Measurements from ENCODE around the gene ACAP3. TPM values are rescaled to one million over a fixed set of nuclear protein-coding genes. Genes with fewer than 3 reads are reported as not detected.

The ACAP3 gene
- total and polyA plus RNA-seq, 4 experiments from 2014 or later: 5.4 to 65.6 (median 33.3) TPM

DNA sequence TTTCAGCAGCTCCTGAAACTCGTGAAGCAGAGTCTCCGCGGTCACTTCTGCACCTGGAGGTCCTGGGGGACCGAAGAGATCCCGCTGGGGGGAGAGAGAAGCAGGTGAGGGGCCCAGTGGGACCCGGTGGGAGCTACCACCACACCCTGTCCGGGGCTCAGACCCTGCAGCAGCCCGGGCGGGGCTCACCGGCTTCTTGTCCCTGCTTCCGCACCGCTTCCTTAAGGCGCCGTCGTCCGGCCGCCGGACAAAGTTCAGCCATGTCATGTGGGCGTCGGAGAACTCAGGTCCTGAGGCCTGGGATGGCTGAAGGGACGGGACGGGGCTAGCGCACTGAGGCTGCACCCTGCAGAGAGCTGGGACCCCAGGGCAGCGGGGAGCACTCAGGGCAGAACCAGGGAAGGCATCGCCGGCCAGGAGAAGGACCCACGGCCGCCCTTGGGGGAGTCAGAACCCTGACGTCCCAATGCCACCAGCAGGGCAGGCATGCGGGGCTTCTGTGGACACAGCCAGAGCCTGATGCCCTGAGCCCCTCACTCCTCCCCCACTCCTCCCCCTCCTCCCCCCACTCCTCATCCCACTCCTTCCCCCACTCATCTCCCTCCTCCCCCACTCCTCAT lies 63.4 kb downstream of the ACAP3 start:
- intact Hi-C loops (cut with micrococcal nuclease): no loop called here
- Histone ChIP-seq H3K27me3 (ENCODE audit: insufficient read depth, low read length) (peaks cover 4% of the 10 kb centered on the region), H3K36me3 (ENCODE audit: insufficient read depth, low read length) (no peaks in the 10 kb centered on the region), H3K4me3 (ENCODE audit: low read length in 2 of 2) (no peak overlapping the region), H3K4me1 (ENCODE audit: insufficient read depth, low read length) (no peaks in the 10 kb centered on the region), H3K9me3 (ENCODE audit: control insufficient read depth in 1 of 2, low read length in 2 of 2) (no peaks in the 10 kb centered on the region), H3K27ac (ENCODE audit: low read depth, low read length) (no peak overlapping the region)
- no peaks in the 10 kb centered on the region for H3K4me1 Mint-ChIP-seq
- peak in 1 of 5 donors; percentile 29 for DNase-seq
- POLR2A ChIA-PET (ENCODE audit: partially characterized antibody): no interaction called here
- H3K4me3 Mint-ChIP-seq: no peak overlapping the region
- no peaks in the 10 kb centered on the region for H3K36me3 Mint-ChIP-seq
- no peaks in the 10 kb centered on the region for H3K9me3 Mint-ChIP-seq
- H3K27ac Mint-ChIP-seq: no peak overlapping the region
- CTCF ChIA-PET (ENCODE audit: partially characterized antibody): no interaction called here
- H3K27me3 Mint-ChIP-seq: no peaks in the 10 kb centered on the region

DNA sequence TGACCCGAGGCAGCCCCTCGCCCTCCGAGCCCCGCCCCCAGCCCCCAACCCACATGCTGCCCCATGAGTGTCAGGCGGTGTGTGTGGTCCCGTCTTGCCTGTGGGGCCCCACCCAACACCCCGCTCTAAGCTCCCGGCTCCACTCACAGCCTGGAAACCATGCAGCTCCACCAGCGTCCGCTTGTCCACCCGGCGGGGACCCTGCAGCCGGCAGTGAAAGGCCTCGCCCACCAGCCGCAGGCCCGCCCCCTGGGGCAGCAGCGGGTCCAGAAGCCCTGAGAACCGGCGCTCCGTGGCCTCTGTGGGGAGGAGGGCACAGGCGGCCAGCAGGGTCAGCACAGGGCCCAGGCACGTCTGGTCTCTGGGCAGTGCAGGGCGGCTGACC lies 63.9 kb downstream of the ACAP3 start:
- H3K27ac ChIP-seq (ENCODE audit: low read depth, low read length): no peak overlapping the region
- Mint-ChIP-seq H3K4me3 (no peak overlapping the region), H3K36me3 (no peaks in the 10 kb centered on the region), H3K27me3 (no peaks in the 10 kb centered on the region), H3K4me1 (no peaks in the 10 kb centered on the region), H3K9me3 (no peaks in the 10 kb centered on the region), H3K27ac (no peak overlapping the region)
- DNase-seq: no peak
- no peak overlapping the region for H3K4me3 ChIP-seq (ENCODE audit: low read length in 2 of 2)
- no peaks in the 10 kb centered on the region for H3K9me3 ChIP-seq (ENCODE audit: control insufficient read depth in 1 of 2, low read length in 2 of 2)
- H3K27me3 ChIP-seq (ENCODE audit: insufficient read depth, low read length): peaks cover 4% of the 10 kb centered on the region
- intact Hi-C loops (cut with micrococcal nuclease): no loop called here
- H3K4me1 ChIP-seq (ENCODE audit: insufficient read depth, low read length): no peaks in the 10 kb centered on the region
- H3K36me3 ChIP-seq (ENCODE audit: insufficient read depth, low read length): no peaks in the 10 kb centered on the region
- ChIA-PET POLR2A (ENCODE audit: partially characterized antibody) (no interaction called here), CTCF (ENCODE audit: partially characterized antibody) (no interaction called here)

DNA sequence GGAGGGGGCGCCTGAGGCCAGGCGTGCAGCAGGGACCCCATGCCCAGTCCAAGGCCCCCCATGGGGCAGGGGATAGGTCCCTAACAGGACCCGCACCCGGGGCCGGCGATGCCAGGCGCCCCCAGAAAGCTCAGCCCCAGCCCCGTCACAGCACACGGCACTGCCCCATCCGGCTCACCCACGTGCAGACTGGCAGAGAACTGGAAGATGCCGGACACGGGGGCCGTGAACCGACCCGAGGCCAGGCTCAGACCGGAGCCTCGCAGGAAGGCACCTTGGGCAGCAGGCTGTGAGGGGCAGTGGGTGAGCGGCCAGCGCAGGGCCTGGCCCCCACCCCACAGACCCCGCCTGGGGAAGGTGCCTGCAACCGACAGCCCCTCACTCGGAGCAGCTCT lies 64.5 kb downstream of the ACAP3 start:
- no peak overlapping the region for H3K4me3 Mint-ChIP-seq
- H3K9me3 ChIP-seq (ENCODE audit: control insufficient read depth in 1 of 2, low read length in 2 of 2): no peaks in the 10 kb centered on the region
- ChIA-PET CTCF (ENCODE audit: partially characterized antibody) (no interaction called here), POLR2A (ENCODE audit: partially characterized antibody) (no interaction called here)
- intact Hi-C loops (cut with micrococcal nuclease): no loop called here
- no peaks in the 10 kb centered on the region for H3K4me1 Mint-ChIP-seq
- no peak for DNase-seq
- no peak overlapping the region for H3K27ac Mint-ChIP-seq
- no peaks in the 10 kb centered on the region for H3K36me3 Mint-ChIP-seq
- no peak overlapping the region for H3K27ac ChIP-seq (ENCODE audit: low read depth, low read length)
- H3K4me3 ChIP-seq (ENCODE audit: low read length in 2 of 2): no peak overlapping the region
- no peaks in the 10 kb centered on the region for H3K9me3 Mint-ChIP-seq
- no peaks in the 10 kb centered on the region for H3K27me3 Mint-ChIP-seq
- H3K4me1 ChIP-seq (ENCODE audit: insufficient read depth, low read length): no peaks in the 10 kb centered on the region
- peaks cover 4% of the 10 kb centered on the region for H3K27me3 ChIP-seq (ENCODE audit: insufficient read depth, low read length)
- no peaks in the 10 kb centered on the region for H3K36me3 ChIP-seq (ENCODE audit: insufficient read depth, low read length)

DNA sequence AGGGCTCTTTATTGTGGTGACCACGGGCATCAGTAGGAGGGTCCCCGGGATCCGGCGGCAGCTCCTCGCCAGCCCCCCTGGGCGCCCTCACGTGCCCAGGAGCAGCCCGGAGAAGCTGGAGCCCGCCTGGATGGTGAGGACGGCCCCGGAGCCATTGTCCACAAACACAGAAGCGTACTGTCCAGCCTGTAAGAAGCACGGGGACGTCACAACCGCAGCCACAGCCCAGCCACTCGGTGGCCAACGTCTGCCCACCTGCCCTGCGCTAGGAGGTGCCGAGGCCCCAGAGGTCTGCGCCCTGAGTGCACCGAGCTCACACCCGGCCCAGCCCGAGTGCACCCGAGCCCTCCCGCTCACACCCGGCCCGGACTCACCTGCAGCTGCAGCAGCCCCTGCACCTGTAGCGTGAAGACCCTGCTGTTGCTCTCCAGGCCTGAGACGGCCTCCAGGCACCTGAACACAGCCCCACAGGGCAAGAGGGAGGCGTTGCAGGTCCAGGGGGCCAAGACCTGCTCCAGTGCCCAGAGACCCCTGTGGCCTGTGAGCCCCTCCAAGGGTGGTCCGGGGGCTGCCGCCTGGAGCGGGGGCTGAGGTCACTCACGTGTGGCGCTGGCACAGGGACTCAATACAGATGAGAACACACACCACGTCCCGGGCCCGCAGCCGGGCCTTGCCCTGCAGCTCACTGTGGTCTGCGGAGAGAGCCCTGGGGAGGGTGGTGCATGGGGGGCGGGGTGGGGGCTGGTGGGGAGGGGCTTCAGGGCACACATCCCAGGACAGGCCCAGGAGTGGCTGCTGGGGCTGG lies 65.1 kb downstream of the ACAP3 start:
- Histone ChIP-seq H3K9me3 (ENCODE audit: control insufficient read depth in 1 of 2, low read length in 2 of 2) (no peaks in the 10 kb centered on the region), H3K4me1 (ENCODE audit: insufficient read depth, low read length) (no peaks in the 10 kb centered on the region), H3K36me3 (ENCODE audit: insufficient read depth, low read length) (no peaks in the 10 kb centered on the region), H3K27me3 (ENCODE audit: insufficient read depth, low read length) (peaks cover 4% of the 10 kb centered on the region), H3K27ac (ENCODE audit: low read depth, low read length) (no peak overlapping the region), H3K4me3 (ENCODE audit: low read length in 2 of 2) (no peak overlapping the region)
- DNase-seq: peak in 1 of 5 donors; percentile 16
- H3K27me3 Mint-ChIP-seq: no peaks in the 10 kb centered on the region
- no peaks in the 10 kb centered on the region for H3K36me3 Mint-ChIP-seq
- POLR2A ChIA-PET (ENCODE audit: partially characterized antibody): no interaction called here
- no peaks in the 10 kb centered on the region for H3K4me1 Mint-ChIP-seq
- intact Hi-C loops (cut with micrococcal nuclease): no loop called here
- no peak overlapping the region for H3K27ac Mint-ChIP-seq
- no peak overlapping the region for H3K4me3 Mint-ChIP-seq
- H3K9me3 Mint-ChIP-seq: no peaks in the 10 kb centered on the region
- CTCF ChIA-PET (ENCODE audit: partially characterized antibody): no interaction called here

Small RNA genes lying within 50 kb of the gene (microRNA-seq; reads per million reads assigned to microRNA genes)
- gene MIR6726 (ENCODE audit: borderline microRNAs expressed, borderline number of aligned reads, borderline replicate concordance) (2.6 reads per million, percentile 7 among the genes with 10 or more reads in this experiment), gene MIR6727 (ENCODE audit: borderline microRNAs expressed, borderline number of aligned reads, borderline replicate concordance) (not detected), gene MIR6808 (ENCODE audit: borderline microRNAs expressed, borderline number of aligned reads, borderline replicate concordance) (not detected)

Other genes starting within 250 kb of the ACAP3 start
- gene RNF223, start 233.6 kb downstream of the ACAP3 start, total RNA-seq: not detected
- not detected for gene RNF223, start 233.6 kb downstream of the ACAP3 start, polyA plus RNA-seq
- gene C1orf159, start 191.8 kb downstream of the ACAP3 start, total RNA-seq: 10 to 100 TPM; 15.0 to 15.1 TPM
- gene C1orf159, start 191.8 kb downstream of the ACAP3 start, polyA plus RNA-seq: 1 to 10 TPM; 3.8 to 7.9 TPM
- gene TTLL10, start 134.1 kb downstream of the ACAP3 start, total RNA-seq: not detected
- gene TTLL10, start 134.1 kb downstream of the ACAP3 start, polyA plus RNA-seq: under 1 TPM; 0.27 to 0.45 TPM
- 1 to 10 TPM; 8.0 to 8.6 TPM for gene TNFRSF18, start 101.3 kb downstream of the ACAP3 start, total RNA-seq
- gene TNFRSF18, start 101.3 kb downstream of the ACAP3 start, polyA plus RNA-seq: 10 to 100 TPM; 22.1 to 27.1 TPM
- gene TNFRSF4, start 93.8 kb downstream of the ACAP3 start, total RNA-seq: 10 to 100 TPM; 13.5 to 15.5 TPM
- gene TNFRSF4, start 93.8 kb downstream of the ACAP3 start, polyA plus RNA-seq: 10 to 100 TPM; 63.2 to 75.1 TPM
- 100 to 1,000 TPM; 125 to 138 TPM for gene SDF4, start 75.9 kb downstream of the ACAP3 start, total RNA-seq
- gene SDF4, start 75.9 kb downstream of the ACAP3 start, polyA plus RNA-seq: 100 to 1,000 TPM in 1 of 2 donors, 10 to 100 TPM in 1; 97.4 to 106 TPM
- 10 to 100 TPM; 23.0 to 23.7 TPM for gene B3GALT6, start 75.7 kb downstream of the ACAP3 start, total RNA-seq
- gene B3GALT6, start 75.7 kb downstream of the ACAP3 start, polyA plus RNA-seq: 10 to 100 TPM in 1 of 2 donors, 1 to 10 TPM in 1; 5.4 to 14.4 TPM
- 1 to 10 TPM; 2.4 to 3.3 TPM for gene C1QTNF12, start 61.2 kb downstream of the ACAP3 start, total RNA-seq
- under 1 TPM in 1 of 2 donors, not detected in 1; 0.31 TPM for gene C1QTNF12, start 61.2 kb downstream of the ACAP3 start, polyA plus RNA-seq
- 10 to 100 TPM; 82.8 to 92.9 TPM for gene UBE2J2, start 34.1 kb downstream of the ACAP3 start, total RNA-seq
- 10 to 100 TPM; 79.4 to 96.7 TPM for gene UBE2J2, start 34.1 kb downstream of the ACAP3 start, polyA plus RNA-seq
- gene SCNN1D, start 27.5 kb downstream of the ACAP3 start, total RNA-seq: 10 to 100 TPM in 1 of 2 experiments, 1 to 10 TPM in 1; 9.6 to 11.5 TPM
- gene SCNN1D, start 27.5 kb downstream of the ACAP3 start, polyA plus RNA-seq: under 1 TPM in 1 of 2 donors, not detected in 1; 0.25 TPM
- gene PUSL1, start 667 bp upstream of the ACAP3 start, total RNA-seq: 10 to 100 TPM; 24.1 to 27.9 TPM
- 10 to 100 TPM; 15.4 to 16.7 TPM for gene PUSL1, start 667 bp upstream of the ACAP3 start, polyA plus RNA-seq
- gene INTS11, start 16.7 kb upstream of the ACAP3 start, total RNA-seq: 100 to 1,000 TPM; 163 to 173 TPM
- 10 to 100 TPM; 68.3 to 71.3 TPM for gene INTS11, start 16.7 kb upstream of the ACAP3 start, polyA plus RNA-seq
- gene CPTP, start 16.9 kb upstream of the ACAP3 start, total RNA-seq: 10 to 100 TPM; 25.0 to 28.3 TPM
- 10 to 100 TPM; 15.4 to 26.8 TPM for gene CPTP, start 16.9 kb upstream of the ACAP3 start, polyA plus RNA-seq
- 1 to 10 TPM; 1.5 TPM for gene TAS1R3, start 23.4 kb upstream of the ACAP3 start, total RNA-seq
- gene TAS1R3, start 23.4 kb upstream of the ACAP3 start, polyA plus RNA-seq: under 1 TPM in 1 of 2 donors, not detected in 1; 0.47 TPM
- 10 to 100 TPM; 43.7 to 44.6 TPM for gene DVL1, start 41.5 kb upstream of the ACAP3 start, total RNA-seq
- 1 to 10 TPM in 1 of 2 donors, under 1 TPM in 1; 0.19 to 1.9 TPM for gene DVL1, start 41.5 kb upstream of the ACAP3 start, polyA plus RNA-seq
- under 1 TPM in 1 of 2 experiments, not detected in 1; 0.35 TPM for gene MXRA8, start 50.6 kb upstream of the ACAP3 start, total RNA-seq
- gene MXRA8, start 50.6 kb upstream of the ACAP3 start, polyA plus RNA-seq: under 1 TPM in 1 of 2 donors, not detected in 1; 0.57 TPM
- 10 to 100 TPM; 60.4 to 72.7 TPM for gene AURKAIP1, start 67.3 kb upstream of the ACAP3 start, total RNA-seq
- gene AURKAIP1, start 67.3 kb upstream of the ACAP3 start, polyA plus RNA-seq: 100 to 1,000 TPM; 159 to 179 TPM
- gene CCNL2, start 91.4 kb upstream of the ACAP3 start, total RNA-seq: 100 to 1,000 TPM; 388 to 394 TPM
- gene CCNL2, start 91.4 kb upstream of the ACAP3 start, polyA plus RNA-seq: 10 to 100 TPM; 18.3 to 36.6 TPM
- gene MRPL20, start 99.4 kb upstream of the ACAP3 start, total RNA-seq: 100 to 1,000 TPM; 119 to 123 TPM
- 100 to 1,000 TPM; 171 to 202 TPM for gene MRPL20, start 99.4 kb upstream of the ACAP3 start, polyA plus RNA-seq
- gene ANKRD65, start 113.3 kb upstream of the ACAP3 start, total RNA-seq: not detected
- not detected for gene ANKRD65, start 113.3 kb upstream of the ACAP3 start, polyA plus RNA-seq
- not detected for gene VWA1, start 127.8 kb upstream of the ACAP3 start, total RNA-seq
- gene VWA1, start 127.8 kb upstream of the ACAP3 start, polyA plus RNA-seq: not detected
- gene ATAD3C, start 141.8 kb upstream of the ACAP3 start, total RNA-seq: 1 to 10 TPM; 1.5 to 1.6 TPM
- gene ATAD3C, start 141.8 kb upstream of the ACAP3 start, polyA plus RNA-seq: 1 to 10 TPM; 1.8 to 2.1 TPM
- gene ATAD3B, start 163.8 kb upstream of the ACAP3 start, total RNA-seq: 10 to 100 TPM; 51.1 to 53.8 TPM
- gene ATAD3B, start 163.8 kb upstream of the ACAP3 start, polyA plus RNA-seq: 1 to 10 TPM; 2.9 to 8.1 TPM
- gene ATAD3A, start 204.2 kb upstream of the ACAP3 start, total RNA-seq: 10 to 100 TPM; 23.0 to 24.7 TPM
- gene ATAD3A, start 204.2 kb upstream of the ACAP3 start, polyA plus RNA-seq: 10 to 100 TPM in 1 of 2 donors, 1 to 10 TPM in 1; 9.5 to 12.2 TPM
- 1 to 10 TPM; 1.8 to 2.8 TPM for gene TMEM240, start 232.7 kb upstream of the ACAP3 start, total RNA-seq
- not detected for gene TMEM240, start 232.7 kb upstream of the ACAP3 start, polyA plus RNA-seq